Adrenal gland (tissue), 12 donors: ENCODE data around the gene TIMP2. TPM values are rescaled to one million over a fixed set of nuclear protein-coding genes. Genes with fewer than 3 reads are reported as not detected.
A peak's percentile ranks its signal among the peaks of the same experiment; 100 is the strongest.

Experiments
- DNase-seq, 7 donors: peaks; one replicate each; pipeline ENCODE4 v3.0.0-alpha.2; 2019 to 2020
- H3K27ac ChIP-seq, 5 donors: fragments of 200-600 bp; sonication (generic) in 4 of 5; 1 replicate in 3 of 5; 2 replicates in 2 of 5; pipeline versions ENCODE4 v1.5.1 to v1.8.0; 2016 to 2020; ENCODE audit warnings: mild to moderate bottlenecking in 1 of 5
- H3K27me3 ChIP-seq: fragments of 200-600 bp; 2 replicates; pipeline ENCODE4 v1.8.0; 2021
- H3K36me3 ChIP-seq, 2 donors: fragments of 200-600 bp; replicated peaks in 1 of 2; 1 replicate in 1 of 2; 2 replicates in 1 of 2; pipeline versions ENCODE4 v1.5.1 to v1.8.0; 2018 to 2022
- H3K4me1 ChIP-seq, 2 donors: fragments of 200-600 bp; replicated peaks in 1 of 2; 1 replicate in 1 of 2; 2 replicates in 1 of 2; pipeline versions ENCODE4 v1.5.1 to v1.8.0; 2018 to 2021
- H3K4me3 ChIP-seq, 4 donors: fragments of 200-600 bp; sonication (generic) in 3 of 4; one replicate each; pipeline ENCODE4 v1.5.1; 2016 to 2018
- H3K9me3 ChIP-seq, 3 donors: fragments of 200-600 bp; sonication (generic) in 1 of 3; replicated peaks in 1 of 3; 1 replicate in 2 of 3; 2 replicates in 1 of 3; pipeline versions ENCODE4 v1.5.1 to v1.8.0; 2016 to 2021
- CTCF ChIP-seq, 6 experiments: fragments of 450-650 bp in 4 of 6; fragments of 200-600 bp in 2 of 6; sonication (generic) in 1 of 6; IDR thresholded peaks; 1 replicate in 5 of 6; 2 replicates in 1 of 6; pipeline versions ENCODE4 v1.5.1 to v1.8.0; 2016 to 2021; ENCODE audit warnings: antibody characterized with exemption in 6 of 6, mild to moderate bottlenecking in 2 of 6, moderate library complexity in 1 of 6
- POLR2A ChIP-seq, 2 donors: fragments of 450-650 bp; IDR thresholded peaks; one replicate each; pipeline ENCODE4 v1.6.1; 2017; ENCODE audit warnings: antibody characterized with exemption in 2 of 2, mild to moderate bottlenecking in 2 of 2, moderate library complexity in 1 of 2
- WGBS, 4 donors: extraction: QIAGEN DNeasy Blood & Tissue Kit in 2 of 4; methylation state at CpG; one replicate each; pipeline versions ENCODE4 v1.1.5 to v1.1.7; 2013 to 2017; 5-methylcytosine and 5-hydroxymethylcytosine counted together
- intact Hi-C, 2 donors: fragments of 100-400 bp; cut with DNase I; formaldehyde crosslinking; loops; one replicate each; pipeline versions ENCODE4 v1.14.1 to v1.15.0; 2022 to 2023
- polyA plus RNA-seq, 3 donors: library from polyadenylated mRNA; stranded (reverse); fragments of 200-250 nt in 2 of 3; fragments of 350-450 nt in 1 of 3; fragmentation: Illumina TruSeq in 1 of 3; extraction: RNeasy Lipid Tissue Mini Kit (QIAGEN cat#74804) in 1 of 3; gene quantifications; one replicate each; pipeline ENCODE4 v1.2.3, GENCODE V29; 2013 to 2014
- total RNA-seq, 9 donors: library from RNA; depleted of rRNA in 4 of 9; stranded (reverse); fragments of >200 nt in 4 of 9; fragments of 120-200 nt in 1 of 9; fragmentation: NEBNext Ultra II Directional in 1 of 9; extraction: Animal tissue kit (Norgen Biotek cat#: 25700) in 1 of 9; gene quantifications; one replicate each; pipeline versions ENCODE4 v1.1.0 to v1.2.4, GENCODE V29; 2013 to 2023
- donor health status: healthy with polysubstance abuse.
- donor health status: Bipolar disorder and iron deficiency.
- donor health status: DM: yes; HTN: yes; CAD: no.
- donor health status: DM: no; HTN: no; CAD: no.
- donor health status: DM: no; HTN: no; CAD: no.
- donor health status: DM: yes; HTN: yes; CAD: no.

TIMP2 gene
- total and polyA plus RNA-seq, 12 donors = 20.2 to 275 (median 176) TPM

GRCh38 chr17:78821961-78822360, 103.2 kb downstream of the TIMP2 start:
- H3K4me1 ChIP-seq = no peaks in the 10 kb centered on the region
- H3K9me3 ChIP-seq = no peaks in the 10 kb centered on the region
- 93 to 97% (median 95%) methylated on average over 8 of the region's 8 CpGs for WGBS, 4 donors
- TF ChIP-seq POLR2A (IDR thresholded peaks at IDR 0.05) (no peak), CTCF (IDR thresholded peaks at IDR 0.05) (no peak)
- DNase-seq = no peak
- peaks cover 0 to 98% of the 10 kb centered on the region in 2 donors for H3K36me3 ChIP-seq
- intact Hi-C loops = no loop called here
- H3K27me3 ChIP-seq = no peaks in the 10 kb centered on the region
- H3K27ac ChIP-seq = peak overlapping the region in 1 of 5 donors; percentile 26
- H3K4me3 ChIP-seq = no peak overlapping the region

GRCh38 chr17:78820841-78821240, 104.3 kb downstream of the TIMP2 start:
- Histone ChIP-seq H3K36me3 (peaks cover 0 to 98% of the 10 kb centered on the region in 2 donors), H3K9me3 (no peaks in the 10 kb centered on the region), H3K4me1 (no peaks in the 10 kb centered on the region), H3K27ac (no peak overlapping the region), H3K27me3 (no peaks in the 10 kb centered on the region), H3K4me3 (no peak overlapping the region)
- TF ChIP-seq POLR2A (IDR thresholded peaks at IDR 0.05) (no peak), CTCF (IDR thresholded peaks at IDR 0.05) (no peak)
- DNase-seq = no peak
- WGBS, 4 donors = 85 to 94% (median 92%) methylated on average over 8 to 13 of the region's 13 CpGs
- intact Hi-C loops = no loop called here

- DNase-seq = no peak
- Histone ChIP-seq H3K27ac (peak overlapping the region in 2 of 5 donors; percentile 69 to 78), H3K36me3 (peaks cover 0 to 97% of the 10 kb centered on the region in 2 donors), H3K4me3 (no peak overlapping the region), H3K9me3 (no peaks in the 10 kb centered on the region), H3K27me3 (no peaks in the 10 kb centered on the region), H3K4me1 (no peaks in the 10 kb centered on the region)
- TF ChIP-seq POLR2A (IDR thresholded peaks at IDR 0.05) (no peak), CTCF (IDR thresholded peaks at IDR 0.05) (no peak)
- 86 to 94% (median 92%) methylated on average over 18 of the region's 18 CpGs for WGBS, 4 donors
- intact Hi-C loops = no loop called here
These were observed 105.1 kb downstream of the TIMP2 start for GRCh38 chr17:78819806-78820792.

GRCh38 chr17:78819402-78819801, 105.8 kb downstream of the TIMP2 start:
- Histone ChIP-seq H3K27ac (peak overlapping the region in 2 of 5 donors; percentile 69 to 78), H3K27me3 (no peaks in the 10 kb centered on the region), H3K4me3 (no peak overlapping the region), H3K9me3 (no peaks in the 10 kb centered on the region), H3K36me3 (peaks cover 0 to 97% of the 10 kb centered on the region in 2 donors), H3K4me1 (no peaks in the 10 kb centered on the region)
- no peak for TF ChIP-seq POLR2A (IDR thresholded peaks at IDR 0.05)
- TF ChIP-seq CTCF (IDR thresholded peaks at IDR 0.05) = no peak
- DNase-seq = no peak
- 75 to 80% (median 77%) methylated on average over 8 of the region's 8 CpGs for WGBS, 4 donors
- intact Hi-C loops = no loop called here
